ENCODE data around the gene GOT1. TPM values are rescaled to one million over a fixed set of nuclear protein-coding genes. Genes with fewer than 3 reads are reported as not detected.

GOT1 gene
- total and polyA plus RNA-seq, 2 of the 8 experiments (the other 6 are each of a cell fraction or from before 2014, with no cell fraction given), result 16.7 to 47.0 TPM

DNA sequence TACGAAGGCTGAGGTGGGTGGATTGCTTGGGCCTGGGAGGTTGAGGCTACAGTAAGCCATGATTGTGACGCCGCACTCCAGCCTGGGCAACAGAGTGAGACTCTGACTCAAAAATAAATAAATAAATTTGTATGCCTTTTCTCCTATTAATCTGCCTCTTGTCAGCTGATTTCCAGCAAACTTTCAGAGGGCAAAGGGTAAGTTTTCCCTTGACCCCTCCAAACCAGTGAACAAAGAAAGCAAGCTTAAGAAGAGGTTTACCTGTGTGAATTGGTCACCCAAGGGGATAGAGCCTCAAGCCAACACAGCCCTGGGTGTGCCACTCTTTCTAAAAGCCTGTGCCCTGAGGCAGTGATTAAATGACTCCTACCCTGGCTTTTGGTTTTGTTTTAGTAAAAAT, 30.8 kb downstream of the GOT1 start:
- ChIA-PET CTCF (ENCODE audit: partially characterized antibody) (interaction anchor here (0.7 to 1.5 kb wide), 3 partner anchors 8 to 26 kb away, joined by 3 read pairs; no protein-coding TSS in a partner anchor), POLR2A (ENCODE audit: partially characterized antibody) (interaction anchor here (0.6 kb wide), 1 partner anchor 43 kb away, joined by 3 read pairs; no protein-coding TSS in a partner anchor)
- H2BK120ac ChIP-seq (replicated peaks; ENCODE audit: low read depth, low read length), result no peak overlapping the region
- H3K4ac ChIP-seq (replicated peaks; ENCODE audit: insufficient read length, low read depth, low read length), result no peak overlapping the region
- FAIRE-seq (no peak), DNase-seq (ENCODE audit: low read depth in 1 of 2, low spot score in 2 of 2) (no peak)
- no peak overlapping the region for H4K5ac ChIP-seq (ENCODE audit: insufficient read length, low read depth, low read length)
- H3K4me2 ChIP-seq (ENCODE audit: insufficient read depth in 1 of 2, low read depth in 2 of 2, low read length in 2 of 2), result no peak overlapping the region
- no peaks in the 10 kb centered on the region for H3K27me3 ChIP-seq (replicated peaks in 1 of 4; ENCODE audit: control insufficient read depth in 3 of 4, extremely low read depth in 1 of 4, insufficient read depth in 3 of 4, low read length in 3 of 4)
- H3K56ac ChIP-seq (replicated peaks; ENCODE audit: insufficient read length, low read depth, low read length), result no peak overlapping the region
- H3K9me3 ChIP-seq (ENCODE audit: insufficient read depth in 2 of 2, low read depth in 1 of 2, low read length in 1 of 2), result no peaks in the 10 kb centered on the region
- H2AFZ ChIP-seq (ENCODE audit: low read length), result no peak overlapping the region
- H4K8ac ChIP-seq (ENCODE audit: extremely low read depth, insufficient read depth, low read length), result no peak overlapping the region
- H3K79me2 ChIP-seq (ENCODE audit: control insufficient read depth in 1 of 2, insufficient read depth in 2 of 2, low read length in 2 of 2), result no peaks in the 10 kb centered on the region
- H3K4me3 ChIP-seq (ENCODE audit: extremely low read depth in 1 of 4, insufficient read depth in 2 of 4, low read depth in 3 of 4, low read length in 4 of 4), result no peak overlapping the region
- no peaks in the 10 kb centered on the region for H3K23me2 ChIP-seq (ENCODE audit: low read depth, low read length)
- H2AK5ac ChIP-seq (ENCODE audit: low read depth, low read length), result no peak overlapping the region
- 95% methylated on average over 3 of the region's 3 CpGs; no CpG with 5 or more reads in 1 of the 2 experiments for whole genome bisulfite sequencing, 2 experiments (ENCODE audit: extremely low coverage in 1 of 2, insufficient coverage in 1 of 2, insufficient read length in 1 of 2, insufficient replicate concordance in 2 of 2, low coverage in 1 of 2, low lambda C conversion rate in 2 of 2, missing lambda C conversion rate in 1 of 2)
- H3K27ac ChIP-seq (ENCODE audit: low read depth, low read length), result no peak overlapping the region
- H3K18ac ChIP-seq (ENCODE audit: extremely low read depth, low read length), result no peak overlapping the region
- H2BK12ac ChIP-seq (ENCODE audit: low read depth, low read length), result no peak overlapping the region
- H2BK20ac ChIP-seq (ENCODE audit: low read length), result no peak overlapping the region
- H2BK5ac ChIP-seq (ENCODE audit: low read depth, low read length), result no peak overlapping the region
- no peak overlapping the region for H4K91ac ChIP-seq (replicated peaks; ENCODE audit: insufficient read length, low read length)
- no peaks in the 10 kb centered on the region for H4K20me1 ChIP-seq (replicated peaks in 1 of 2; ENCODE audit: control insufficient read depth in 1 of 2, insufficient read depth in 2 of 2, low read length in 2 of 2)
- no peak overlapping the region for H2BK15ac ChIP-seq (ENCODE audit: low read length)
- no peaks in the 10 kb centered on the region for H3K79me1 ChIP-seq (ENCODE audit: low read depth, low read length)
- no peak overlapping the region for H3K23ac ChIP-seq (ENCODE audit: insufficient read length)
- H3K14ac ChIP-seq (ENCODE audit: insufficient read length), result no peak overlapping the region
- H3K4me1 ChIP-seq (replicated peaks in 1 of 4; ENCODE audit: control insufficient read depth in 3 of 4, insufficient read depth in 4 of 4, low read length in 3 of 4), result peaks cover 0 to 5% (median 3%) of the 10 kb centered on the region in 4 experiments; a peak in 3 of 7 replicates
- H3K9ac ChIP-seq (replicated peaks in 1 of 4; ENCODE audit: extremely low read depth in 1 of 4, low read depth in 3 of 4, low read length in 3 of 4), result no peak overlapping the region
- H3K36me3 ChIP-seq (ENCODE audit: control insufficient read depth in 2 of 4, insufficient read depth in 4 of 4, low read length in 3 of 4), result peaks cover 0 to 51% (median 25%) of the 10 kb centered on the region in 4 experiments; a peak in 7 of 8 replicates

Data from H1 (cell line).